Lower lobe of right lung (tissue), 2 donors: ENCODE measurements around the gene SERPINB1. TPM values are rescaled to one million over a fixed set of nuclear protein-coding genes. Genes with fewer than 3 reads are reported as not detected.

Source experiments
- ATAC-seq, 2 donors: fragments of 200-7000 bp; cut with Tn5 transposase; one replicate each; pipeline ENCODE4 v1.9.1; 2020 to 2022; ENCODE audit warnings: mild to moderate bottlenecking in 2 of 2, moderate library complexity in 2 of 2
- DNase-seq: peaks from one replicate; pipeline ENCODE4 v3.0.0-alpha.2; 2020
- H3K27ac ChIP-seq: fragments of 200-600 bp; one replicate; pipeline ENCODE4 v1.8.0; 2022
- H3K27me3 ChIP-seq: fragments of 200-600 bp; one replicate; pipeline ENCODE4 v1.8.0; 2022; ENCODE audit warnings: low read depth
- H3K36me3 ChIP-seq: fragments of 200-600 bp; one replicate; pipeline ENCODE4 v1.8.0; 2022; ENCODE audit warnings: mild to moderate bottlenecking
- H3K4me1 ChIP-seq: fragments of 200-600 bp; one replicate; pipeline ENCODE4 v1.8.0; 2022
- H3K4me3 ChIP-seq: fragments of 200-600 bp; one replicate; pipeline ENCODE4 v1.8.0; 2022; ENCODE audit warnings: mild to moderate bottlenecking
- H3K9me3 ChIP-seq: fragments of 200-600 bp; one replicate; pipeline ENCODE4 v1.8.0; 2022
- CTCF ChIP-seq: fragments of 200-600 bp; IDR thresholded peaks from one replicate; pipeline ENCODE4 v1.8.0; 2022; ENCODE audit warnings: antibody characterized with exemption, mild to moderate bottlenecking
- intact Hi-C: fragments of 100-400 bp; cut with DNase I; formaldehyde crosslinking; loops from one replicate; pipeline ENCODE4 v1.11.0; 2022
- total RNA-seq: library from RNA; stranded (reverse); fragmentation: NEBNext Ultra II Directional; extraction: Animal tissue kit (Norgen Biotek cat#: 25700); gene quantifications from one replicate; pipeline ENCODE4 v1.2.1, GENCODE V29; 2021
- donor health status: DM: no; HTN: yes; CAD: no; lungs with severe emphysema.

The SERPINB1 gene
- total RNA-seq, 1 donor from 2014 or later: 125 TPM

GRCh38 chr6:2859185-2859700 lies 17.6 kb upstream of the SERPINB1 start:
- peaks cover 48% of the 10 kb centered on the region for H3K4me1 ChIP-seq
- no peak for TF ChIP-seq CTCF
- no peaks in the 10 kb centered on the region for H3K36me3 ChIP-seq
- intact Hi-C loops: loop anchor here (10.0 kb wide), 1 partner anchor 46 kb away; the partner anchor contains the start of gene SERPINB9
- no peak overlapping the region for H3K4me3 ChIP-seq
- ATAC-seq (no peak), DNase-seq (no peak)
- H3K27me3 ChIP-seq: no peaks in the 10 kb centered on the region
- no peaks in the 10 kb centered on the region for H3K9me3 ChIP-seq
- H3K27ac ChIP-seq: peak overlapping the region; percentile 80

GRCh38 chr6:2857580-2858337 lies 16.1 kb upstream of the SERPINB1 start:
- Histone ChIP-seq H3K27ac (peak overlapping the region; percentile 80), H3K4me3 (peak overlapping the region; percentile 24), H3K27me3 (no peaks in the 10 kb centered on the region), H3K4me1 (peaks cover 59% of the 10 kb centered on the region), H3K36me3 (no peaks in the 10 kb centered on the region), H3K9me3 (no peaks in the 10 kb centered on the region)
- intact Hi-C loops: loop anchor here (10.0 kb wide), 1 partner anchor 47 kb away; the partner anchor contains the start of gene SERPINB9
- peak; percentile 32 to 42 for ATAC-seq
- DNase-seq: no peak
- no peak for TF ChIP-seq CTCF

DNA sequence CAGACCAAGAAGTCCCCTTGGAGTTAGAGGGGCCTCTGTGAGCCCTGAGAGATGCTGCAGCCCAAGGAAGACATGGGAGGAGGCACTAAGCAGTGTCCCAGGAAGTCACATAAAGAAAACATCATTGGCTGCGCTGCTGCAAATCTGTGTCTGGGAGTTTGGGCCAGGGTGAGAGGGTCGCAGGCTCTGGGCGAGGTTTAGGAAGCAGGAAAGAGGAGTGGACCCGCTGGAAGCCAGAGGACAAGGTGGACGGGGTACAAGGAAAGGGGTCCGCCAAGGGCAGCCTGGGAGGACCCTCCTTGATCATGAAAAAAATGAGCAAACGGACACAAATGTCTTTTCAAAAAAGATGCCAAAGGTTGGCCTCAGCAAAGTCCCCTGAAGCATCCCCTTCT lies 15.5 kb upstream of the SERPINB1 start:
- Histone ChIP-seq H3K27ac (peak overlapping the region; percentile 80), H3K27me3 (no peaks in the 10 kb centered on the region), H3K4me3 (no peak overlapping the region), H3K4me1 (peaks cover 61% of the 10 kb centered on the region), H3K36me3 (no peaks in the 10 kb centered on the region), H3K9me3 (no peaks in the 10 kb centered on the region)
- intact Hi-C loops: loop anchor here (10.0 kb wide), 1 partner anchor 48 kb away; the partner anchor contains the start of gene SERPINB9
- no peak for TF ChIP-seq CTCF
- DNase-seq (no peak), ATAC-seq (no peak)

GRCh38 chr6:2855061-2855519 lies 13.4 kb upstream of the SERPINB1 start:
- no peak for TF ChIP-seq CTCF
- no peak for ATAC-seq
- intact Hi-C loops: loop anchor here (10.0 kb wide), 1 partner anchor 50 kb away; the partner anchor contains the start of gene SERPINB9
- H3K9me3 ChIP-seq: no peaks in the 10 kb centered on the region
- peak overlapping the region; percentile 34 for H3K4me3 ChIP-seq
- H3K4me1 ChIP-seq: peaks cover 78% of the 10 kb centered on the region
- H3K36me3 ChIP-seq: no peaks in the 10 kb centered on the region
- H3K27ac ChIP-seq: peak overlapping the region; percentile 81
- DNase-seq: no peak
- H3K27me3 ChIP-seq: no peaks in the 10 kb centered on the region

DNA sequence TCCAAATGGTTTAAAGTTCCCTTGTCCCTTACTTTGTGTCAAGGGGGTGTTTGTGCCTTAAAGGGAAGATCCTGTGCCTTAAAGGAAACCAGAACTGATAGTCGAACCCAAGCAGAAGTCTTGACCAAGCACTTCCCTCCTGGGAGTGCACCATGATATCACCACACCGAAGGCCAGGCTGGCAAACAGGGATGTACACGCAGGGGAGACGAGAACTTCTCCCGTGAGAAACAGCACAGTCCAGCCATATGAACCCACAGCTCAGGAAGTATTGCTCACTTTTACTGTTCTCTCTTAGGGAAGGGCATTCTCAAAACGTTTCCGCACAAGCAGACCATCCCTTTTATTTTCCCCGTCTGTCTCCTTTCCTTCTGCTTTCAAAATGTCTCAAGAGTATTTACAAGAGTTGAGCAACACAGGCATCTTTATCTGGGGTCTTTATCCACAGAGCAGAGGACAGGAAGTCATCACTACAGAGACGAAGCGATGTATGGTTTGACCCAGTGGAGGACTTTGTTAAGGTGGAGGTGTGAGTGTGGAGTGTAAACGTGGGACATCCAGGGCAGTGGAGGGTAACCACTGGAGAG lies 12.8 kb upstream of the SERPINB1 start:
- peak overlapping the region; percentile 34 for H3K4me3 ChIP-seq
- H3K4me1 ChIP-seq: peaks cover 81% of the 10 kb centered on the region
- DNase-seq (no peak), ATAC-seq (peak; percentile 54 to 60)
- TF ChIP-seq CTCF: peak; percentile 4
- H3K27ac ChIP-seq: peak overlapping the region; percentile 81
- H3K36me3 ChIP-seq: no peaks in the 10 kb centered on the region
- no peaks in the 10 kb centered on the region for H3K9me3 ChIP-seq
- H3K27me3 ChIP-seq: no peaks in the 10 kb centered on the region
- intact Hi-C loops: loop anchor here (10.0 kb wide), 1 partner anchor 50 kb away; the partner anchor contains the start of gene SERPINB9
